ENCODE data around the gene TNK1.

Gene TNK1

GRCh38 chr17:7408863-7409262 is 28.0 kb downstream of the TNK1 start:
- no peak for DNase-seq

- no peak for DNase-seq
These were observed 28.8 kb downstream of the TNK1 start for GRCh38 chr17:7409716-7410115.

DNA sequence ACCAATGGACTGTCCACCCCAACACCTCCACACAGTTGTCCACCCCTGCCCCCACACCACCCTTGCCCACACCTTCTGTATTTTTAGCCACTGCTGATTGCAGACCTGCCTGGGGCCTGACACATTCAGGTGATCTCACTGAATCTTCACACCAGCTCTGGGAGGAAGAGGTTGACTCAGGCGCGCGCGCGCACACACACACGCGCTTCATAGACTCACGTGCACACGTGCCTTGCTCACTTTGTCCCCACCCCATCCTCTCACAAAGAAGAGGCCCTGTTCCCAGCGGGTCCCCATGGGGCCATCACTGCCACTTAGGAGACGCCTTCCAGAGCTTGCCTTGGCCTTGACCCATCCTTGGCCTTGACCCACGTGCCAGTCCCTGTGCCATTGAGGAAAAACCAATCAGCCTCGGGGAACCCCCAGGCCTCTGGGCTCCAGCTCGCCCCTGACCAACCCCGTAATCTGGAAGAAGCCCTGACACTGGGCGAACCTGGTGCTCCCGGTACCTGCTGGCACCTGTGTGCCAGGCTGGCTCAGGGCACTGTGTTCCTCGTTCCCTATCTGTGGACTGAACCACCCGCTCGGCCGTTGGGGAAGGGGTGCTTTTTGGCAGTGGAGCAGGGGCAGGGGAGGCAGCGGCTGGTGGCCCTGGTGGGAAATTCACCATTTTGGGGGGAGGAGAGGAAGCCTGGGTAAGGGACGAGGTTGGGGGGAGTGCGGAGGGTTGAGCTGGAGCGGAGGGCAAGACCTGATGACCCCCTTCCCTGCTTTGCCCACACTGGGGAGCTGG is 29.9 kb downstream of the TNK1 start:
- no peak for DNase-seq

GRCh38 chr17:7411427-7411750 is 30.5 kb downstream of the TNK1 start:
- DNase-seq = no peak

DNA sequence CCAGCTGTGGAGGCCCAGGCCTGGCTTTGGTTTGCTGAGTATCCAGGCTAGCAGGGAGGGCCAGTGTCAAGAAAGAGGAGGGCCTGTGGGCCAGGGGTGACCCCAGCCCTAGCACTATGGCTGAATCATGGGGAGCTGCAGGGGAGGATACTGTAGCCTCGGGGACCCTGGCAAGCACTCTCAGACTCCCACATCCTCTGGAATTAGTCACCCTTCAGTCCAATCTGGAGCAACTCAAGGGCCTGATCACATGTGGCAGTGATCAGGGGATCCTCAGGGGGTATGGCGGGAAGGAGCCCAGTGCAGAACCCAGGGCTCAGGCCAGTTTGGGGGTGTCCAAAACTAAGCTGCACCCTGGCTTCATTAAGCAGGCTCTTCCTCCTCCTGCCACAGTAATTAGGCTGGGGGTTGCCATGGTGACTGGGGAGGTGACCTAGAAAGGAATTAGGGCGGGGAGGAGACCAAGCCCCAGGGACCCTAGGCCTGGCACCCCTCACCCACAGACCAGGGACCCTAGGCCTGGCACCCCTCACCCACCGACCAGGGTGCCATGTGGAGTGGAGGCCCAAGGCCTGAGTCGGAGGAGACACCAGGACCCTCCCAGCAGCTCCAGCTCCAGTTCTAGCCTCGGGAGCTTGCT is 32.6 kb downstream of the TNK1 start:
- DNase-seq = no peak

- peak in 1 of 51 donors; percentile 4 for DNase-seq
These were observed 33.9 kb downstream of the TNK1 start for GRCh38 chr17:7414837-7415236.

- no peak for DNase-seq
These were observed 34.9 kb downstream of the TNK1 start for GRCh38 chr17:7415784-7416183.

DNA sequence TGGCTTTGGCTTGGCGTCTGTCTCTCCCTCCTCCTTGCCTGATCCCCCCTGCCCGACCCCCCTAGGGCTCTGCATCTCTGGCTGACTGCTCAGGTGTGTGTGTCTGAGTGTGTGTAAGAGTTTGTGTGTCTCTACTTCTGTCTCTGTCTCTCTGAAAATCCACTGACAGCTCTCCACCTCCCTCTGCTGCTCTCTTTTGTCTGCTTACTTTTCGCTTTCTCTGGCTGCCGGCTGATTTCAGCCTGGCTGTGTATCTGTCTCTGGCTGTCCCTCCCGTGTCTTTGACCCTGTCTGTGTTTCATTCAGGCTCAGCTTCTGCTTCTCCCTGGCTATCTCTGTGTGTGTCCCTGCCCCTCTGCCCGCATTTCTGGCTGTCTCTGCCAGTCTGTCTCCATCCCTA is 35.4 kb downstream of the TNK1 start:
- no peak for DNase-seq

- DNase-seq = no peak
These were observed 36.3 kb downstream of the TNK1 start for GRCh38 chr17:7417056-7417655.

DNA sequence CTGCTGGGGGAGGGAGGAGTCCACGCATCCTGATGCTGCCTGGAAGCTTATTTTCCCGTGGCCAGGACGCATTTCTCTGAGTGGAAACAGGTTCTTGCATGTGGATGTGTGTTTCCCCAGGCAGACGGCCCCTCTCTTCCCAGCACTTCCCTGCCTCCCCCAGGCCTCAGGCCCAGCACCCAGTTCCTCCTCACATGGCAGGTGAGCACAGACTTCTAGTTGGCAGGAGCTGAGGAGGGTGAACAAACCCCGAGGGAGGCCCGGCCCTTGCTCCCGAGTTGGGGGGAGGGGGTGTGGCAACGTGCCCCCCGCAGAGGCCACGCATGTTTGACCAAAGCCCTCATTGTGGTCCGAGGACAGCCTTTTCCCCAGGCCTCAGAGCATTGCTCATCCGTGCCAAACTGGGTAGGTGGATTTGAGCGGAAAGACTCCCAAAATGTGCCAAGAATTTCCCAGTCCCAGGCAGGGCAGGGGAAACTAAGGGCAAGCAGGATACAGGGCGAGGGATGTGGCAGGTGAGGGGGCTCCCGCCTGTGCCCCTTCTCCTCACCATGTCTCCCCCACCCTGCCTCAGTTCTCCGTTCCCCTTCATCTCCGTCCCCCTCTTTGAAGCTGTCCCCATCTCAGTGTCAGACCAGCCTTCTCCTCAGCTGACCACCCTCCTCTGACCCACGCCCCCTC is 37.7 kb downstream of the TNK1 start:
- no peak for DNase-seq

DNA sequence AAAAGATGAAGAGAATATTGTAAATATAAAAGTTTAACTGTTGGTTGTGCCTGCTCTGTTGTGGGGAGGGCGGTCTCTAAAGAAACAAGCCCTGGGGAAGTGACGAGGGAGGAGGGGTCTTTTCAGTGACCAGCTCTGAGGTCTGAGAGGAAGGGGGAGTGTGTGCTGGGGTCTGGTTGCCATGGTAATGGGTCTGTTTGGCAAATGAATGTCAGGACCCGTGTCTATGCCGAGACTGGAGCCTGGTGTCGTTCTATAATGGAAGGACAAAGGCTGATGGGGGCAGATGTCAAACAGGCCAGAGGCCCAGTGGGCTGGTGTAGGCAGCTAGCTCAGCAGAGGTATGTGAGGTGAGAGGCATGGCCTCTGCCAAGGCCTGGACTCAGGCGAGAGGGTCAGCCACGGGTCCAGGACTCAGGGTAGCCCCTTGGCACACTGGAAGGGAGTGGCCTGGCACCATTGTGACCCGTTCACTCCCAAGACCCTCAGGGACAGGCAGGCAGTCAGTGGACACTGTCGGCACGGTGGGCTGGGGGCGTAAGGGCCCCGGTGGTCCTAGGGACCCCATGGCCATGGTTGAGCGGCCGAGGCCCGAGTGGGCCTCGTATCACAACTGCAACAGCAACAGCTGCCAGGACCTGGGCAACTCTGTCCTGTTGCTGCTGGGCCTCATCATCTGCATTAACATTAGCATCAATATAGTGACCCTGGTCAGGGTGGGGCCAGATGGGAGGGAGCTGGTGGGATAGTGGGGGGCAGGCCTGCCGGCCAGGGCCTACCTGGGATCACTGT is 39.1 kb downstream of the TNK1 start, which contains the start of gene SPEM1:
TSS of gene SPEM1 (plus strand) at position 506 of the 792 bp plus-strand sequence. CDS start at position 567, 61 bp downstream.
- DNase-seq = no peak

- no peak for DNase-seq
These were observed 40.3 kb downstream of the TNK1 start for GRCh38 chr17:7421186-7421585.

DNA sequence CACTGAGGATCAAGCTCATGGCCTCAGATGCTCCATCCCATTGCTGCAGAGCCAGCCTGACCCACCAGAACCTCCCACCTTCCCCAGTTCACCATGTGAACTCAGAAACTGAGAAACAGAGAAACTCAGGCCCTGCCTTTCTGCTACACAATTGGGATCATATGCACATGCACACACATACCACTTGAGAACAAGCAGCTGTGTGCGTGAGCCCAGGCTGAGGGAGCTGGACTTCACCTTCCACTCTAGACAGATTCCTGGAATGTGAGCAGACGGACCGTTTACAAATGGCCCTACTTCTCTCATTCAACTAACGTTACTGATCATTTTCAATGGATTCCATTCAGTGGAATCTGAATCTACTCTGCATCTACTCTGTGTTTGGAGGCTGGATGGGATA is 42.8 kb downstream of the TNK1 start:
- no peak for DNase-seq

DNA sequence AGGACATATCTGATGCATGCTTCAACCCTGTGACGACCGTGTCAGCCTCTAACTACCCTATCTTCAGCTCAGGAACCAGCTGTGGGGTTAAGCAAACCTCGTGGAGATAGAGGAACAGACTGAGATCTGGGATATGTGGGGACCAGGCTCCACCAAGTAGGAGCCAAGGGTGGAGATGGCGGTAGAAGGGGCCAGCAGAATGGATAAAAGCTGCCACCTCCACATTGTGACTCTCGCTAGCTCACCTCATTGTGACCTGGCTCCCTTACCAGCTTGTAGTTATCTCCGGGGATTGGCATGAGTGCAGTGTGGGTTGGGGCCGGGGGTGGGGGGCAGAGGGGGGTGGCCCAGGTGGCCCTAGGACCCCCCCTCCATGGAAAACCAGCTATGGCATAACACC is 44.4 kb downstream of the TNK1 start, which contains the start of gene SPEM2:
TSS of gene SPEM2 (plus strand) at position 301 of the 400 bp plus-strand sequence. CDS start at position 374, 73 bp downstream.
- no peak for DNase-seq

DNA sequence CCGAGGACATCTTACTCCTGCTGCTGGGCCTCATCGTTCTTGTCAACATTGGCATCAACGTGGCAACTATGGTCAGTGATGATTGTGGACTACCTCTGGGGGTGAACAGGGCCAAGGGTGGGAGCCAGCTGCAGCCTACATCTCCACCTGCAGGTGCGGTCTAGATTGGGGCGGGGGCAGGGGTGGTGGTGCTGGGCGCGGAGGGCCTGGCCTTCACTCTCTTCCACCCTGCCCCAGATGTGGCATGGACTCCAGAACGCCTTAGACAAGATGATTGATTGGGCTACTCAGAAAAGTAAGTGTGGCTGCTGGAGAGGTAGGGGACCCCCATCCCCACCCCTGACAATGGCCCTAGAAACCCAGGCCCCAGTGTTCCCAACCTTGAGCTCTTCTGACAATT is 44.9 kb downstream of the TNK1 start:
- no peak for DNase-seq

DNA sequence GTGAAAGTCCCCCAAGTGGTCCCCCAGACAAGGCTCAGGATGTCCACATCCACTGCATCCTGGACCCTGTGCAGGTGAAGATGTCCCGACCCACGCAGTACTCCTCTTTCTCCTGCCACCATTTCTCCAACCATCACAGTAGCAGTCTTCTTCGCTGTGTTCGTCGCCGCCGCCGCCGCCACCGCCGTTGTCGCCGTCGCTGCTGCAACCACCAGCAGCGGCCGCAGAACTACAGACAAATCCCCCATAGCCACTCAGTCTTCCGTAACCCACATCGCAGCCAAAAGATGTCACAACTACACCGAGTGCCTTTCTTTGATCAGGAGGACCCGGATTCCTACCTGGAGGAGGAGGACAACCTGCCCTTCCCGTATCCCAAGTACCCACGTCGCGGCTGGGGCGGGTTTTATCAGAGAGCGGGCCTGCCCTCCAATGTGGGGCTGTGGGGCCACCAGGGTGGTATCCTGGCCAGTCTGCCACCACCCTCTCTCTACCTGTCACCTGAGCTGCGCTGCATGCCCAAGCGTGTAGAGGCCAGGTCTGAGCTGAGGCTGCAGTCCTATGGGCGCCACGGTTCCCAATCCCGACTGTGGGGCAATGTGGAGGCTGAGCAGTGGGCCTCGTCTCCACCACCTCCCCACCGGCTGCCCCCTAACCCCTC is 45.4 kb downstream of the TNK1 start:
- DNase-seq = no peak

- no peak for DNase-seq
These were observed 46.1 kb downstream of the TNK1 start for GRCh38 chr17:7426896-7427489.

GRCh38 chr17:7427549-7427948 is 46.7 kb downstream of the TNK1 start:
- no peak for DNase-seq

- no peak for DNase-seq
These were observed 47.7 kb downstream of the TNK1 start, which contains the start of gene SPEM3 for GRCh38 chr17:7428557-7428956. SPEM3 (plus strand) TSS chr17:7428857; CDS start chr17:7428903, 46 bp downstream.

GRCh38 chr17:7429722-7430121 is 48.8 kb downstream of the TNK1 start:
- DNase-seq = no peak
